Measurements from ENCODE around the gene IPPK. TPM values are rescaled to one million over a fixed set of nuclear protein-coding genes. Genes with fewer than 3 reads are reported as not detected.

Gene IPPK
- total and polyA plus RNA-seq, 2 donors (not counting 1 experiment from before 2014, with no cell fraction given), result 11.1 to 16.4 TPM

GRCh38 chr9:92640398-92641091, 29.4 kb downstream of the IPPK start:
- H3K27ac ChIP-seq (ENCODE audit: insufficient read depth, low read length), result no peak overlapping the region
- DNase-seq (ENCODE audit: low read depth in 2 of 2), result no peak
- no peaks in the 10 kb centered on the region for H3K27me3 ChIP-seq (ENCODE audit: control insufficient read depth, insufficient read depth, low read length)
- H3K4me1 ChIP-seq (ENCODE audit: control insufficient read depth, extremely low read depth, insufficient read depth, low read length), result no peaks in the 10 kb centered on the region
- no peaks in the 10 kb centered on the region for H3K79me2 ChIP-seq (ENCODE audit: control insufficient read depth, insufficient read depth, low read length)
- peaks cover 25% of the 10 kb centered on the region for H3K36me3 ChIP-seq (ENCODE audit: control insufficient read depth, insufficient read depth, low read length)
- TF ChIP-seq EZH2 (IDR thresholded peaks at IDR 0.05; ENCODE audit: low read length, missing control alignments) (no peak), CTCF (conservative IDR thresholded peaks at IDR 0.05 in 1 of 2, IDR thresholded peaks at IDR 0.05 in 1 of 2; ENCODE audit: low read depth in 1 of 2, low read length in 2 of 2) (no peak)
- H3K9ac ChIP-seq (ENCODE audit: insufficient read depth, low read length), result no peak overlapping the region
- H3K4me3 ChIP-seq (replicated peaks in 1 of 4; ENCODE audit: control extremely low read depth in 1 of 4, insufficient read depth in 1 of 4, low read depth in 3 of 4, low read length in 4 of 4), result no peak overlapping the region
- H4K20me1 ChIP-seq (ENCODE audit: control insufficient read depth, extremely low read depth, insufficient read depth, low read length), result no peaks in the 10 kb centered on the region
- H2AFZ ChIP-seq (ENCODE audit: low read length), result no peak overlapping the region
- no peaks in the 10 kb centered on the region for H3K9me3 ChIP-seq (ENCODE audit: control insufficient read depth, insufficient read depth, low read depth, low read length)
- no peak overlapping the region for H3K4me2 ChIP-seq (ENCODE audit: extremely low read depth, insufficient read depth, low read length)

GRCh38 chr9:92639791-92640271, 30.1 kb downstream of the IPPK start:
- H2AFZ ChIP-seq (ENCODE audit: low read length), result no peak overlapping the region
- H3K27me3 ChIP-seq (ENCODE audit: control insufficient read depth, insufficient read depth, low read length), result no peaks in the 10 kb centered on the region
- no peak overlapping the region for H3K4me2 ChIP-seq (ENCODE audit: extremely low read depth, insufficient read depth, low read length)
- H3K9ac ChIP-seq (ENCODE audit: insufficient read depth, low read length), result no peak overlapping the region
- peaks cover 25% of the 10 kb centered on the region for H3K36me3 ChIP-seq (ENCODE audit: control insufficient read depth, insufficient read depth, low read length)
- no peak overlapping the region for H3K27ac ChIP-seq (ENCODE audit: insufficient read depth, low read length)
- no peaks in the 10 kb centered on the region for H3K9me3 ChIP-seq (ENCODE audit: control insufficient read depth, insufficient read depth, low read depth, low read length)
- H3K4me1 ChIP-seq (ENCODE audit: control insufficient read depth, extremely low read depth, insufficient read depth, low read length), result no peaks in the 10 kb centered on the region
- DNase-seq (ENCODE audit: low read depth in 2 of 2), result no peak
- no peaks in the 10 kb centered on the region for H3K79me2 ChIP-seq (ENCODE audit: control insufficient read depth, insufficient read depth, low read length)
- TF ChIP-seq CTCF (conservative IDR thresholded peaks at IDR 0.05 in 1 of 2, IDR thresholded peaks at IDR 0.05 in 1 of 2; ENCODE audit: low read depth in 1 of 2, low read length in 2 of 2) (no peak), EZH2 (IDR thresholded peaks at IDR 0.05; ENCODE audit: low read length, missing control alignments) (no peak)
- H4K20me1 ChIP-seq (ENCODE audit: control insufficient read depth, extremely low read depth, insufficient read depth, low read length), result no peaks in the 10 kb centered on the region
- H3K4me3 ChIP-seq (replicated peaks in 1 of 4; ENCODE audit: control extremely low read depth in 1 of 4, insufficient read depth in 1 of 4, low read depth in 3 of 4, low read length in 4 of 4), result no peak overlapping the region

GRCh38 chr9:92639124-92639523, 30.8 kb downstream of the IPPK start:
- Histone ChIP-seq H3K36me3 (ENCODE audit: control insufficient read depth, insufficient read depth, low read length) (peaks cover 25% of the 10 kb centered on the region), H3K4me3 (replicated peaks in 1 of 4; ENCODE audit: control extremely low read depth in 1 of 4, insufficient read depth in 1 of 4, low read depth in 3 of 4, low read length in 4 of 4) (no peak overlapping the region), H3K27me3 (ENCODE audit: control insufficient read depth, insufficient read depth, low read length) (no peaks in the 10 kb centered on the region), H4K20me1 (ENCODE audit: control insufficient read depth, extremely low read depth, insufficient read depth, low read length) (no peaks in the 10 kb centered on the region), H3K4me1 (ENCODE audit: control insufficient read depth, extremely low read depth, insufficient read depth, low read length) (no peaks in the 10 kb centered on the region), H3K79me2 (ENCODE audit: control insufficient read depth, insufficient read depth, low read length) (no peaks in the 10 kb centered on the region), H3K4me2 (ENCODE audit: extremely low read depth, insufficient read depth, low read length) (no peak overlapping the region), H3K27ac (ENCODE audit: insufficient read depth, low read length) (no peak overlapping the region), H2AFZ (ENCODE audit: low read length) (no peak overlapping the region), H3K9ac (ENCODE audit: insufficient read depth, low read length) (no peak overlapping the region), H3K9me3 (ENCODE audit: control insufficient read depth, insufficient read depth, low read depth, low read length) (no peaks in the 10 kb centered on the region)
- TF ChIP-seq EZH2 (IDR thresholded peaks at IDR 0.05; ENCODE audit: low read length, missing control alignments) (no peak), CTCF (conservative IDR thresholded peaks at IDR 0.05 in 1 of 2, IDR thresholded peaks at IDR 0.05 in 1 of 2; ENCODE audit: low read depth in 1 of 2, low read length in 2 of 2) (no peak)
- DNase-seq (ENCODE audit: low read depth in 2 of 2), result no peak

All from fibroblast of lung (primary cell).